EH (cell line): ENCODE data around the gene ASTN1.
A peak's percentile ranks its signal among the peaks of the same experiment; 100 is the strongest.

Experiments
- DNase-seq: peaks from one replicate; pipeline ENCODE4 v3.0.0-alpha.2; 2015; ENCODE audit warnings: low read depth

The ASTN1 gene

DNA sequence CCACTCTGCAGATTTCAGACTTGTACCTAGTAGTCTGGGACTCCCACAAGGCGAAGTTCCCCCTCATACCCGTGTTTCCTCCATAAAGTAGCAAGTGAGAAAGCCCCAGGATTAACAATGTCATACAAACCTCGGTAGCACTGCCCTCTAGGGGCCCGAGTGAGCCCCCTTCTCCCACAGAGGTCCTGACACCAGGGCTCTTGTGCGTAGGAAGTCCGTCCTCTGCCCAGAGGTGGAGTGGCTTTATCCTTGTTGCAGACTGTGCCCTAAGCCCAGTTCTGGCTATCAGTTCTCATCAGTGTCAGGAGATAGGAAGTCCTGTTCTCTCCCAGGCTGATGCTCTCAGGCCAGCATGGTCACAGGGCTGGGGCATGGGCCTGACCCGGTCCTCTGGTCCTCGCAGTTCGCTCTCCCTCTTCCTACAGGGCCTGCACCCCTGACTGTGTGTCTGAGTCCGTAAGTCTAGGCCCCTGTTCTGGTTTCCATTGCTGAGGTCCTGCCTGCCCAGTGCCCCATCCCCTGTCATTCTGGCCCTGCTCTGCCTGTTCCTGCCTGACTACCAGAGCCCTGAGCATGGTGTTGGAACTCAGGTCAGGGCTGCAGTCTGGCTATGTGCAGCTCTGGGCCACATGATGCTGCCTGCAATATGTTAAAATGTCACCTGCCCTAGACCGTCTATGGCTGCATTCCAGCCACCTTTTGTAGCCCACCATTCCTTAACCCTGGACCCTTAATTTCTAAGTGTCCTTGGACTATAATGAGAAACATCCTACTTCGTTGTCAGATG, 285.6 kb downstream of the ASTN1 start:
- no peak for DNase-seq

DNA sequence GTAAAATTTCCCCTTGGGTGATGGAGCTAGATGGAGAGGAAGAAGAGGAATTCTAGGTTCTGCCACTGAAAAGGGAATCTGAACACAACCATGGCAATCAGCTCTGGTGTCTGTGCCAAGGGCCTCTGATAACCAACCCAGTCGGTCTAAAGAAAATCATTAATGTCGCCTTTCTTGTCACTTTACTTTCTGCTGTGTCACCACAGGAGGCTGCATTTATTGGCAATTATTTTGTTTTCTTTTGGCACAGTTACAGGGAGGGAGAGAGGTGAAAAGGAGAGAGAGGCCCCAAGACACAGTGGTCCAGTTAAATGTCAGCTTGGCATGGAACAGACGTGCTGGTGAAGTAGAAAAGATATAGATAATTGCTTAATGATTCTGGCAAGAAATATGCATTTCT, 287.0 kb downstream of the ASTN1 start:
- DNase-seq, result no peak

DNA sequence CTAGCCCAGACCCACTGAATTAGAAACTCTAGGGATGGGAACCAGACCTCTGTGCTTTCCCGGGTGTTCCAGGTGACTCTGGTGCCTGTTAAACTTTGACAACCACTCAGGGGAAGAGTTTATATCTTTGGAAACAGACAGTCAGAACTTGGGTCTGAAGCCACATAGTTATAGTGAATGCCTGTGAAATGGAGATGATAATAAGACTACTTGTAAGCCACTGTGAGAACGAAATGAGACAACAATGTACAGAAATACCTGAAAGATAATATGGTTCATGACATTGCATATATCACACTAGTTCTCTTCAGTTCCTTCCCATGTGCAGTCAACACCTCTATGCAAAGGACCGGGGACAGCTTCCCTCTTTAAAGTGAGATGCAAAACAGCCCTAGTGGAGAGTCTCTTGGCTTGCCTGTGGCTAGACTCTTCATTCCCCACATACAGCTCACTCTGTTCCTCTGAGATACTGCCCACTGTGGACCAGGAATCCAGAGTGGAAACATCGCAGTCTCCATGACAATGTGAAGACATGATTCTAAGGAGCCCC, 287.5 kb downstream of the ASTN1 start:
- DNase-seq, result no peak

DNA sequence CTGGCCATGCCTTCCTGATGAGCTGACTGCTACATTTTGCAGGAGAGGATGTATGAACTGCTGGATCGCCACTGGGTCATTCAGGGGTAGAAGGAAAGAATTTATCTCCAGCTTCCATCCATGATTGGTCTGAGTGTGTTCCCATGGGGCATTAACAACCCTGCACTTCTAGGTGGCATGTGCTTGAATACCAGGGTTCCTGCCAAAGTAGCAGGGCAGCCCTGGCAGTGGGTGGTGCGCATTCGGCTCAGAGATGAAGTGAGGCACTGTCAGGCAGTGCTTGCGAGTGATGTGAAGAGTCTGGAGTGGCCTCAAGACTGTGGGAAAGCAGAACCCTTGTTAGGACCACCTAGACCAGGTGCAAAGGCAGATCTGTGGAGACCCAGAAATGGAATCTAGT, 294.9 kb downstream of the ASTN1 start:
- no peak for DNase-seq

DNA sequence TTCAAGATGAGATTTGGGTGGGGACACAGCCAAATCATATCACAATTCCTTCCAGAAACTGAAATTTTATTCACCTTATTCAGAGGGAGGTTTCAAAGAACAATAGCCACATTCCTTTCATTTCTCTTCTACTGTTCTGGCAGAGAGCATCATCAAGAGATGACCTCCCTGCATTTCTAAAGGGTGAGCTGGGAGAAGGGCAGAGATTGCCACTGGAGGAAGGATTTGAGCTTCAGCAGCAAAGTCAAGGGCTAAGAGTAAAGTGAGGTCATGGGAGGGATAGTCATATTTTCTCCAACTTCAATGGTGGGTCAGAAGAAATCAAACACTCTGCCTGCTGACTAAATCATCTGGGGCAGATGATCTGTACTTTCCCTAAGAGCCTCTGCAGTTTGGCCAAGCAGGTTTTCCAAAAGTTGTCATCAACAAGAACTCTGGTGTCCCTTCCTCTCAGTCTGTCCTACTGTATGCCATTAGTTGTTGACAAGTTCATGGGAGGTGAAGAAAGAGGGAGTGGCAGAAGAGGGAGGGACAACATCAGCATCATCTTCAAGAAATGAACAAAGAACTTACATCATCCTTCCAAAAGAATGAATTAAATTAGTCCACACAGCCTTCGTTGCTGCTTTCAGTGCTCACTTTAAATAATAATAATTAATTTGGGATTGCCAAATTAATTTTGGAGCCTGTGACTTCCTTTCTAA, 298.3 kb downstream of the ASTN1 start:
- peak; percentile 25 for DNase-seq

DNA sequence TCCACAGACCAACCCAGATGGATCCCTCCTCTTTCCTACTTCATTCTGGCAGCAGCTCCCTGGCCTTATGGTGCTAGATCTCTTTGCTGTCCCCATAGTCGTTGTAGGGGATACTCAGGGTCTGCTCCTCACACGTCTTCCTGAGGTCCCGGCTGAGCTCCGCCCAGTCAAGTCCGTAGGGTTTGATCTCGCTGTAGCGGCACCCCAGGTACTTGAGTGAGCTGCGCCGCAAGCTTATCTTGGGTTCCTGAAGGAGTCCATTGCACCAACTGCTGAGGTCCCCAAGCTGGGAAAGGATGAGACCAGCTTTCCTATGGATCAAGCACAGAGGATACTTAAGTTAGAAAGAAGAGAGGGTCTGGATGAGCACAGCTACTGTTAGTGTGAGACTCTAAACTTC, 300.3 kb downstream of the ASTN1 start:
- DNase-seq, result no peak

DNA sequence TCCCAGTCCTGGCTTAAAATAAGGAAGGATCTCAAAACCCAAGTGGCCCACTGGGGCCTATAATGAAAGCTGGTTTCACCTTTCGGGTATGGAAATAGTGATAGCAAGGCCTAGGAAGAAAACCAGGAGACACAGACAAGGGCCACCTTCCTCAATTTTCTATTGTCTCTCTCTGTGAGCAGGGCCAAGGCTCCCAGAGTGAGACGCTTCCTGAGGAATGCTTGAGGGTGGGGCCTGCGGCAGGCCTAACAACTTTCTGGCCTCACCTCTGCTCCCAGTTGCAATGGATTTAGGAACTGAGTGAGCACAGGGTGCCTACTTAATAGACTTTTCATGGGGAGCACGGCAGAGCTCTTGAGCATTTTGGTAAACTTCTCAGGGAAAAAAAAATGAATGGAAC, 300.9 kb downstream of the ASTN1 start:
- DNase-seq, result no peak

DNA sequence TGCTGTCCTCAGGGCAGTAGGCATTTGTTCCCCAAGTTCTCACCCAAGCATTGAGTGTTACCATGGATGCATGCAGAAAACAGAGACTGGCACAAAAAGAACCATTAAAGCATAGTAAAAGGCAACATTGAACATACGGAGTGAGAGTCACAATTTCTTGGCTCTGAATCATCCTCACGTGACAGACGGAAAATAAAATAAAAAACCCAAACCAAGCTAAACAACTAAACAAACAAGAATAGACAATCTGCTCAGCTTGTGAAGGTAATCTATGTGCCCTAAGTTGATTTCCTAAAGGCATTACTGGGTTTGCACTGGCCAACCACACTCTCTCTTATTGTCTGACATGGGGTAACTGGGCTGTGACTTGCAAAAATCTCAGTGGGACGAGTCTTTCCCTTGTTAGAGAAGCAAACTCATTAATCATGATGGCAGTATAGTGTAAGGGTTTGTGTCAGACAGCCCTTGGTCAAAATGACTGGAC, 306.0 kb downstream of the ASTN1 start:
- no peak for DNase-seq

DNA sequence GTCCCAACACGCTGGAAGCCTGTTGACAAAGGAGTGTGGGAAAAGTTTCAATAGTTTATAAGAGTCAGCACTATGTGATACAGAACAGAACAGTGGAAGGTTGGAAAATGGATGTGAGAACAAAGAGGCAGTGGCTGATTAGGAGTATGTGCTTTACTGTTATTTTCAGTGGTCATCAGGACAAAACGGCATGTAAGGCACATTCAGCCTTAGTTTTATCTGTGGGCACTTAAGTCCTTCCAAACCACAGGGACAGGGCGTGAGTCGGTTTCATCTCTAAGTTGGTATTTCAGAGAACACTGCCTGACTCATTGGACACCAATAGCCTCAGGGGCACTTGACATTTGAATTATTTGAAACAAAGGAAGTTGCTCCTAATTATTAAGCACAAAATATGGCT, 306.9 kb downstream of the ASTN1 start:
- DNase-seq, result peak; percentile 49

DNA sequence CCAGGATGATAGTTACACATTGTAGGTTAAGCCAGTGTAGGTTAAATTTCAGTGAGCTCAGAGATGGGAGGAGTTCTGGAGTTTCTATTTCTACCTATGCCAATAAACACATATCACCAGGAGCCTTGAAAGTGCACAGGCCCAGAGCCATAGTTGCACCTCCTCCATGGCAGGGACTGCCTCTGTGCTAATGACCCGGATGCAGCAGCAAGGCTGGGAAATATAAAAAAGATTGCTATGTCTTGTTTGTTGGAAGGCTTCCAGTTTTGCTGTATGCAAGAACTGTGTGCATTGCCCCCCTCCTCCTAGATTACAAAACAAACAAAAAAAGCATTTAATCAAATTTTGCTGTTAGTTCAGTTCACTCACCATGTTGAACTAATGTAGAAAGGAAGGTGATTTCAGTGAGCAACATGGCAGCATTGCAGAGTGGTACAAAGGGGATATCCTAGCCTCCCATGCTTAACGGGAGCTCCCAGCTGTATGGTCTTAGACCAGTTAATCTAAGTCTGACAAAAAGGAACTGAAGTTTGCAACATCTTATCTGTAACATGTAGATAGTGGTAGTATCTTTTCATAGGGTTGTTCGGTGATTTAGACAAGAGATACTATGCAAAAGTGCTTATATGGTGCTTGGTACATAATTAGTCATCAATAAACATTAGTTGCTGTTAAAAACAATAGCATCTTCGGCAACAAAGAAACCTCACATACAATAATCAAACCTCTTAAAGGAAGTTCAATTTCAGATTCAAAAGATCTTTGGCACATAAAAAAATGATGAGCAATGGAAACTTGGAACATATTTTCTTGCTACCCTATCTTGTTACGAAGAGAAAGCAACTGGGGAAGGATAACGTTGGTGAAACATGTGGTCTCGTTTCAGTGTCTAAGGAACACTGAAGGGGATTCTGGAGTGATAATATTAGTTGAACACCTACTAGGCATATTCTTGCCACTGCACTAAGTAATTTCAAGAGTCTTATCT, 309.5 kb downstream of the ASTN1 start:
- DNase-seq, result no peak

DNA sequence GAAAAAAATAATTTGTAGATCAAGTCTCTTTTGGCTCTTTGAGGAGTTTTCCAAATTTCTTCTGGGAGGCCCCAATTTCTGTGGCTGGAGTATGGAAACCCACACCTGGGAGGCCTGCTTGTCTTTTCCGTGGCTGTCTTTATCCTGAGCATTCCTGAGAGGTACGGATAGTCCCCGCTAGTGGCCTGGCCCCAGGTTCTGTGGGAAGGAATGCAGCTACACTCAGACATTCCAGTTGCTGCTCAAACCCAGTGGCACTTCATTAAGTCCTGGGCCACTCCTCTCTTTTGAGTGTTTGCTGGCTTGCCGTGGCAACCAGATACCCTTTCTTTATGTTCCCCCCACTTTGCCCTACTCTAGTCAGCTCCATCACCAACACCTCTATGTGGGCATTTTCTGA, 310.4 kb downstream of the ASTN1 start:
- DNase-seq, result no peak

DNA sequence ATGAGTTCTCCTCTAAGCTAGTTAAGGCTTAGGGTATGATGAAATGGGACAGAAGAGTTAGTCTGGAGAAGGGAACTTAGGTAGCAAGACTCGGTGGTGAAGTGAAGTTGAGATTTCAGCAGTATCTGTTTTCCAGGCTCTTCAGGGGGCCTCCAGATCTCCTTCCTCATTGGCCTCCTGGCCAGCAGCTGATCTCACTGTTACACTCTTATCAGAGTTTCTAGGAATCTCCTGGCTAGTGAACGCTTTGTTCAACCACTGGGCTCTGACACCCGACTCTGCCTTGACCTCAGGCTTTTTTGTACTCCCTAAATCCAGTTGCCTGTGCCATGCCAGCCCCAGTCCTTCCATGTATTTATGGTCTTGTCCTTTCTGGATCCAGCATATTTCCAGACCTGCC, 311.0 kb downstream of the ASTN1 start:
- DNase-seq, result no peak

DNA sequence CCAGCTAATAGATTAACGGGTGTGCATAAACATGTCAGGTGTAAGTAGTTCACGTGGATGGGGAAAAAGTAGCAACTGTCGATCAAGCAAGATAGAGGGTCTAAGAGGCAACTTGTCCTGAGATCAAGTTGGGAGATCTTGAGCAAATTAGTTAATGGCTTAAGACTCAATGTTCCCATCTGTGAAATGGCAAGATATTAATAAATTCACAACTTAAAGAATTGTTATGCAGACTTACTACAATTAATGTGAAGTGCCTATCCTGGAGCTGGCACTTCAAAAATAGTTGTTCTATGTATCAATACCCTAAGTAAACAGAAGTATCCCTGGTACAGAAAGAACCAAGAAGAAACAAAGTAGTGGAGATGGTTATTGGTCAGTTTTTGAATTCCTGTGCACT, 312.4 kb downstream of the ASTN1 start:
- no peak for DNase-seq

DNA sequence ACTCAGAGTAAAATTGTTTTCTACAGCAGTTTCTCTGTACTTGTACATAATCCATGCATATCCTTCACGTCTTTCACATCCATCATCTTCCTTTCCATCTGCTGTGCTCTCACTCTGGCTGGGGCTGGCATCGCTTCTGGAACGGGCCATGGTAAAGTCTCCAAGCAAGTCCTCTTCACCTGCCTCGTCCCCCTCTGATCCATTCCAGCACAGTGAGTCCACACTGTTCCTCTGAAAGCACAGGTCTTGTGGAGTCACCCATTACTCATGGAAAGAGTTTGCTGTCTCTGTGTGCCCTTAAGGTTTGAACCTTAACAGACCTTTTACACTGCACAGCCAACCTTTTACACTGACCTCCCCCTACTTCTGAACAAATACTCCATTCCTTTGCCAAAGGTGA, 313.6 kb downstream of the ASTN1 start:
- DNase-seq, result no peak

DNA sequence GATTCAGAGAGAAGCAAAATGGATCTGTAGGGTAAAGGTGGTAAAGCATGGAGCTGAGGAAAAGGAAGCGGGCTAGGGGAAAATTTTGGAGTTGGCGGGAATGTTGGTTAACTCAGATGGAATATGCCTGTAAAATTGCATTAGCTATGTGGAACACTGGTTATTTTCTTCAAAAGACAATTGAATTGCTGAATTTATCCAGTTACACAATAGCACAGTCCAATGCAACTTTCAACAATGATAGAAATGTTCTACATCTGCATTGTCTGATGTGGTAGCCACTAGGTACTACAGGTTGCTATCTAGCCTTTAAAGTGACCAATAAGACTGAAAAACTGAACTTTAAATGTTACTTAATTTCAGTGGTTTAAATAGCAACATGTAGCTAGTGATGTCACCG, 315.2 kb downstream of the ASTN1 start:
- no peak for DNase-seq

DNA sequence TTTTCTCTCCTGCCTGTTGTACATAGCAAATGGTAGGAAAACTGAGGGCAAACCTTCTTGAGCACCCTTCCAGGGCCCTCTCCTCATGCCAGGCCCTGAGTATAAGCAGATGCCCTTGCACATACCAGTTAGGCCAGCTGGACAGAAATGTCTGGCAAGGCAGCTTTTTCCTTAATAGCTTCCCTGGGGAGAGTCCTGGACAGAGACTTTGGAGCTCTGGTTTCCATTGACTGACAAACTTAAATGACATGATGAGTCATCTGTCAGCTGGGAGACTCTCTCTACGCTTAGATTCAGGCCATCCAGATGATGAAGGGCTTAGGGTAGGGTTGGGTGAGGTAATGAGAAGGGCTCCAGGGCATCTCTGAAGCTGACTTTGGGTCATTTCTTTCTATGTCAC, 317.5 kb downstream of the ASTN1 start:
- peak; percentile 2 for DNase-seq

DNA sequence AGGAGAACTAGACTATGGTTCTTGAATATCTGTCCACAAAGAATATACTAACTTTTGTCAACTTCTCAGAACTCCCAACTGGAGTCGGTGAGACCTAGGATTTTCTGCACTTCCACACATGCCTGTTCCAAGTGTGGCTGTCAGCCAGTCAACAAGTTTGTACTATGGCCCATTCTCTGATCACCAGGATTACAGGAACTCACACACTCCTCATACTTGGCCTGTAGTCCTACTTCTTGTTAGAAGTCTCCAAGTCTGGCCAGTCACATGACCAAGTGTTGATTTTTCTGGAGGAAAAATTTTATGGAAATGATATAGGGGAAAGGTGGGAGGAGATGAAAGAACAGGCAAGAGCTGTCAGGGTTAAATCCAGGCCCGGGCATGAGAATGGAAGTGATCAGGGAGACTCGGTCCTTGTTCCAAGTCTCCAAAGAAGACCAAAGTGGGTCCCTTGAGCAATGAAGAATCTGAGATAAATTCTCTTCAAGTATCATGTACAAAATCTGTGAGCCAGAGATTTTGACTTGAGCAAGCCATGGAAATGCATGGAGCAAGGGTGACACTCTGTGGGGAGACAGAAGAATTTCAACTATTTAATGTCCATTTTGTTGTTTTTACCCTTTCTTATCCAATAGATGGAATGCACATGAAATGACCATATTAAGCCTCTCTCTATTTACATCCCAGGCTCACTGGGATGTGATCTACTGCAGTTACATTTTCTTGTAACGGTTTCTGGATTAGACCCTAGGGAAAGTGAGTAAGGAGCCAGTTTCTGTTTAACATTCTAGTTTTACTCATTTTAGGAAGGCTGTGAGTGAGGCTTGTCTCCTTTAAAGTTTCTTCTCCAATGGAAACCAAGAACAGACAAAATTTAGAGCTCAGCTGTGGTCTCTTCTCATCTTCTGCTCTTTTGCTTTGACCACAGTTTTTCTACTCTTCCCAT, 320.9 kb downstream of the ASTN1 start:
- peak; percentile 61 for DNase-seq

DNA sequence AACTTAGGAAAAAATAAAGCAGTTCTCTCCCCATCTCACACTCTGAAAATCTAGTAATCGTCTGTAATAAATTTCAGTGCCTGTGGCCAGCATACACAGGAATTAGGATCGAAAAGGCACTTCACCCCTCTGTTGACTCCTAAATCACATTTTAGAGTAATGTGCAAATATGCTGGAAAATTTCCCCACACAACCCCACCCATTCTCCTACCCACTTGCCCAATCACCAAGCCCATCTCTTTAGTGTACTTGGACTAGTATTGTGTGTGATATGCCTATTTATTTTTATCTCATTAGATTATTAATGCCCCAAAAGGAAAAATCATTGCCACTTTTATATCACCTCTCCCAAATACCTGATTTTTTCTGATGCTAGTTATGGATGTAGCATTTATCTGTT, 323.3 kb downstream of the ASTN1 start:
- DNase-seq, result no peak

DNA sequence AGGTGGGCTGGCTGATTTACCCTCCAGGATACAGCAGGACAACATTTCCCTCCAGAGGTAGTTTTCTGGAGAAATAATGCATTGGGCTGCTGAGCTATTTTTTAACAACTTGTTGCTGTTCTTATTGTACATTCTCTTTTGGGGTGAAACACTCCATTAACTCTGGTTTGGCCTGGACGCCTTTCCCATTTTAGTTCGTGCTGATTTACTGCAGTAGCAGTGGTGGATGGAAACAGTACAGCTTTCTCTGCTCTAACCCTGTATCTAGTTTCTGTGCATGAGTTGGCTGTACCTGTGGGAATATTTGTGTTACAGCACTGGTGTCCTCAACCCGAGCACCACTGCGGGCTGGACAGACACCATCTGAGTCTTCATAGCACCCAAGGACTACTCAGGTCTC, 325.3 kb downstream of the ASTN1 start:
- no peak for DNase-seq

DNA sequence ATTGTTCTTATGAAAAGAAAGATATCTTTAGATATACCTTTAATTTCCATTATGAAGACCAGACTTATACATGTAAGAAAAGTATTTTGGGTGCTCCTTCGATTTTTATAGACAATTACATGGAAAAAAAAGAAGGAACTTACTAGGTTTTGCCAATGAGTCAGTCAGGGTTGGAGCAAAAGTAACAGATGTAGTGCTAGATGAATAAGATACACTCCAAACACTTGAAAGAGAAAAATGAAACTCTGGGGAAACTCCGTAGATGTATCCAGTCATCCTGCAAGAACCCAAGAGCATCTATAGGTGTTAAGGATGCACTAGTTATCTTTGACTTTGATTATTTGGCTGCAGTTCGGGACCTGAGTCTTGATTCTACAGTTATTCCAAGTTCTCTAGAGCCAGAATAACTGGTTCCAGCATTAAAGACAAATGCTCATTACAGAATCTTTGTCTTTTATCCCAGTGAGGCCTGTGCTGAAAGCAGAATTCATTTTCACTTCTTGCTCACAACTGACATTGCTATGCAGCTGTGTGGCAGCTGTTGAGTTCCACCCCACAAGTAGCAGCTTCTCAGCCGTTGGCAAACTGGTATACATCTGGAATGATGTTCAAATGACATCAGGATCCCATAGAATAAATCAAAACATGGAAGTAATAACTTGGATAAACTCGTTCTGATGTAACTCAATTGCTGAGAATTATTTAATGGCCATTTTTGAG, 326.1 kb downstream of the ASTN1 start:
- no peak for DNase-seq
